B cell (primary cell): ENCODE measurements around the gene KCNJ12. TPM values are rescaled to one million over a fixed set of nuclear protein-coding genes. Genes with fewer than 3 reads are reported as not detected.

Experiments used
- ATAC-seq: fragments of 200-7000 bp; cut with Tn5 transposase; one replicate; pipeline ENCODE4 v1.10.0; 2021; ENCODE audit warnings: low read depth, mild to moderate bottlenecking, moderate number of reproducible peaks, moderate library complexity
- CTCF ChIA-PET: fragments of 350-600 bp; sonication (Branson Sonifier 250); formaldehyde crosslinking; loops from one replicate; lab custom pipeline; 2021; ENCODE audit warnings: antibody characterized with exemption, inconsistent platforms; lab: Charles Lee
- POLR2A ChIA-PET: fragments of 350-600 bp; sonication (Branson Sonifier 250); formaldehyde crosslinking; loops from one replicate; lab custom pipeline; 2021; ENCODE audit warnings: antibody characterized with exemption; lab: Charles Lee
- DNase-seq: peaks from one replicate; pipeline ENCODE4 v3.0.0; 2013
- H2AFZ ChIP-seq: 2 replicates; pipeline ENCODE4 v1.6.1; 2012; ENCODE audit warnings: mild to moderate bottlenecking, low read depth, low read length; ENCODE audit not compliant: insufficient read depth, poor library complexity, severe bottlenecking
- H3K27ac ChIP-seq, 2 donors: 1 replicate in 1 of 2; 2 replicates in 1 of 2; pipeline ENCODE4 v1.5.1; 2012 to 2013; ENCODE audit warnings: low read length in 2 of 2, mild to moderate bottlenecking in 2 of 2, moderate library complexity in 1 of 2
- H3K27me3 ChIP-seq, 4 experiments: fragments of 200-600 bp in 1 of 4; sonication (generic) in 1 of 4; replicated peaks in 1 of 4; 1 replicate in 2 of 4; 2 replicates in 2 of 4; pipeline versions ENCODE4 v1.6.1 to v1.7.0; 2013 to 2016; ENCODE audit warnings: low read length in 3 of 4, mild to moderate bottlenecking in 2 of 4, mixed read lengths in 1 of 4, moderate library complexity in 1 of 4; ENCODE audit not compliant: insufficient read depth in 4 of 4, control insufficient read depth in 3 of 4; ENCODE audit errors: control extremely low read depth in 1 of 4
- H3K36me3 ChIP-seq, 2 experiments: replicated peaks in 1 of 2; 1 replicate in 1 of 2; 2 replicates in 1 of 2; pipeline versions ENCODE4 v1.6.1 to v1.7.1; 2013; ENCODE audit warnings: low read length in 1 of 2; ENCODE audit not compliant: insufficient read depth in 2 of 2, control insufficient read depth in 1 of 2; ENCODE audit errors: control extremely low read depth in 1 of 2, extremely low read depth in 1 of 2
- H3K4me1 ChIP-seq, 2 donors: fragments of 200-600 bp in 1 of 2; sonication (generic) in 1 of 2; 1 replicate in 1 of 2; 2 replicates in 1 of 2; pipeline versions ENCODE4 v1.5.1 to v1.6.1; 2013 to 2017; ENCODE audit warnings: low read length in 2 of 2; ENCODE audit not compliant: control insufficient read depth in 2 of 2, insufficient read depth in 2 of 2
- H3K4me2 ChIP-seq: replicated peaks from 2 replicates; pipeline ENCODE3; 2012; ENCODE audit warnings: mild to moderate bottlenecking, low read depth, low read length; ENCODE audit not compliant: poor library complexity, severe bottlenecking
- H3K4me3 ChIP-seq, 5 experiments: fragments of 200-600 bp in 1 of 5; sonication (generic) in 1 of 5; 1 replicate in 3 of 5; 2 replicates in 2 of 5; pipeline versions ENCODE4 v1.5.1 to v1.7.0; 2011 to 2016; ENCODE audit warnings: low read length in 4 of 5, mild to moderate bottlenecking in 4 of 5, low read depth in 2 of 5, control low read depth in 1 of 5, moderate library complexity in 1 of 5; ENCODE audit not compliant: insufficient read depth in 1 of 5; ENCODE audit errors: control extremely low read depth in 1 of 5, extremely low read depth in 1 of 5
- H3K79me2 ChIP-seq: fragments of 200-600 bp; sonication (generic); one replicate; pipeline ENCODE4 v1.6.0; 2016; ENCODE audit warnings: low read length; ENCODE audit not compliant: control insufficient read depth, insufficient read depth
- H3K9ac ChIP-seq: fragments of 200-600 bp; sonication (generic); 2 replicates; pipeline ENCODE4 v1.6.1; 2017; ENCODE audit warnings: mild to moderate bottlenecking, low read length, moderate library complexity
- H3K9me3 ChIP-seq, 3 donors: one replicate each; pipeline versions ENCODE4 v1.6.1 to v1.7.1; 2013; ENCODE audit warnings: low read length in 2 of 3; ENCODE audit not compliant: control insufficient read depth in 2 of 3, insufficient read depth in 1 of 3; ENCODE audit errors: control extremely low read depth in 1 of 3
- H4K20me1 ChIP-seq: 2 replicates; pipeline ENCODE4 v1.6.0; 2012; ENCODE audit warnings: mild to moderate bottlenecking, low read length; ENCODE audit not compliant: insufficient read depth, control insufficient read depth, poor library complexity, severe bottlenecking
- H3K27ac Mint-ChIP-seq: one replicate; pipeline ENCODE4 v1.8.0; 2021; ENCODE audit warnings: mixed read lengths
- H3K27me3 Mint-ChIP-seq: one replicate; pipeline ENCODE4 v1.8.0; 2021; ENCODE audit warnings: mixed read lengths
- H3K4me1 Mint-ChIP-seq: one replicate; pipeline ENCODE4 v1.8.0; 2021; ENCODE audit warnings: mixed read lengths
- H3K4me3 Mint-ChIP-seq: one replicate; pipeline ENCODE4 v1.8.0; 2021; ENCODE audit warnings: mixed read lengths
- H3K9me3 Mint-ChIP-seq: one replicate; pipeline ENCODE4 v1.8.0; 2022; ENCODE audit warnings: mixed read lengths; ENCODE audit not compliant: insufficient read depth
- EZH2 ChIP-seq: IDR thresholded peaks from 2 replicates; pipeline ENCODE4 v1.6.1; 2012; ENCODE audit warnings: borderline replicate concordance, low read depth, mild to moderate bottlenecking, moderate library complexity, low read length; ENCODE audit not compliant: insufficient read depth, poor library complexity, severe bottlenecking
- WGBS: methylation state at CpG from one replicate; pipeline ENCODE4 v1.1.5; 2013; ENCODE audit warnings: missing lambda C conversion rate; ENCODE audit not compliant: insufficient coverage; 5-methylcytosine and 5-hydroxymethylcytosine counted together
- intact Hi-C: fragments of 100-400 bp; cut with micrococcal nuclease; formaldehyde crosslinking; loops from one replicate; pipeline ENCODE4 v1.10.0; 2022
- polyA plus RNA-seq: library from polyadenylated mRNA; depleted of rRNA; stranded (reverse); fragments of >200 nt; gene quantifications from 2 replicates; pipeline ENCODE4 v1.2.3, GENCODE V29; 2012
- total RNA-seq, 2 donors: library from RNA; stranded (reverse); fragments of 120-200 nt in 1 of 2; gene quantifications; 1 replicate in 1 of 2; 2 replicates in 1 of 2; pipeline versions ENCODE4 v1.2.3 to v1.2.4, GENCODE V29; 2013 to 2022
- TF ChIP-seq, protein P1 (sequence below): fragments of 200-600 bp; IDR thresholded peaks from one replicate; pipeline ENCODE4 v1.8.0; 2022; ENCODE audit warnings: antibody characterized with exemption, mild to moderate bottlenecking

The KCNJ12 gene
- total and polyA plus RNA-seq, 2 donors (not counting 1 experiment from before 2014, with no cell fraction given), result not detected

DNA sequence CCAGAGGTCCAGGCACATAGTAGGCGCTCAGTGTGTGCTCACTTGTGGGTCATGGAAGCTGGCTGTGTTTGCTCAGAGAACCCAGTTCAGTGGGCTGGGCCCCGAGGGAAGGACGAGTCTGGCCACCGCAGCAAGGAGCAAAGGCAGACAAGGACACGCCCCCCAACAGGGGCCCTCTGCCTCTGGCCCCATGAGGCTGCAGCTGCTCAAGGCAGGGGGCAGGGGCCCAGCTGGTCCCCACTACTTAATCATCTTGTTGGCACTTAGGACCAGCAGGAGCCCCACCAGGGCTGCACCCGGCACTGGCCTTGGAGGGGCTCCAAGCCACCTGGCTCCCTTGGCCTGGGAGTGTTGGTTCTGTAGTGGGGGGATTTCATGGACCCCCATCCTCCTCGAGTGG, 16.1 kb downstream of the KCNJ12 start:
- Mint-ChIP-seq H3K4me3 (no peak overlapping the region), H3K27me3 (peaks cover 13% of the 10 kb centered on the region), H3K9me3 (no peaks in the 10 kb centered on the region), H3K4me1 (no peaks in the 10 kb centered on the region), H3K27ac (no peak overlapping the region)
- no peak overlapping the region for H2AFZ ChIP-seq
- WGBS, result 49% methylated on average over 7 of the region's 7 CpGs
- H3K4me3 ChIP-seq, result no peak overlapping the region
- H3K4me2 ChIP-seq, result no peak overlapping the region
- ATAC-seq (no peak), DNase-seq (no peak)
- H3K27ac ChIP-seq, result no peak overlapping the region
- H3K9ac ChIP-seq, result no peak overlapping the region
- no peaks in the 10 kb centered on the region for H3K79me2 ChIP-seq
- CTCF ChIA-PET, result no interaction called here
- H3K27me3 ChIP-seq, result no peaks in the 10 kb centered on the region
- no peaks in the 10 kb centered on the region for H4K20me1 ChIP-seq
- intact Hi-C loops, result no loop called here
- no peaks in the 10 kb centered on the region for H3K4me1 ChIP-seq
- TF ChIP-seq EZH2, result no peak
- TF ChIP-seq, protein P1, sequence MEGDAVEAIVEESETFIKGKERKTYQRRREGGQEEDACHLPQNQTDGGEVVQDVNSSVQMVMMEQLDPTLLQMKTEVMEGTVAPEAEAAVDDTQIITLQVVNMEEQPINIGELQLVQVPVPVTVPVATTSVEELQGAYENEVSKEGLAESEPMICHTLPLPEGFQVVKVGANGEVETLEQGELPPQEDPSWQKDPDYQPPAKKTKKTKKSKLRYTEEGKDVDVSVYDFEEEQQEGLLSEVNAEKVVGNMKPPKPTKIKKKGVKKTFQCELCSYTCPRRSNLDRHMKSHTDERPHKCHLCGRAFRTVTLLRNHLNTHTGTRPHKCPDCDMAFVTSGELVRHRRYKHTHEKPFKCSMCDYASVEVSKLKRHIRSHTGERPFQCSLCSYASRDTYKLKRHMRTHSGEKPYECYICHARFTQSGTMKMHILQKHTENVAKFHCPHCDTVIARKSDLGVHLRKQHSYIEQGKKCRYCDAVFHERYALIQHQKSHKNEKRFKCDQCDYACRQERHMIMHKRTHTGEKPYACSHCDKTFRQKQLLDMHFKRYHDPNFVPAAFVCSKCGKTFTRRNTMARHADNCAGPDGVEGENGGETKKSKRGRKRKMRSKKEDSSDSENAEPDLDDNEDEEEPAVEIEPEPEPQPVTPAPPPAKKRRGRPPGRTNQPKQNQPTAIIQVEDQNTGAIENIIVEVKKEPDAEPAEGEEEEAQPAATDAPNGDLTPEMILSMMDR, result no peak
- POLR2A ChIA-PET, result no interaction called here
- no peaks in the 10 kb centered on the region for H3K36me3 ChIP-seq
- no peaks in the 10 kb centered on the region for H3K9me3 ChIP-seq

DNA sequence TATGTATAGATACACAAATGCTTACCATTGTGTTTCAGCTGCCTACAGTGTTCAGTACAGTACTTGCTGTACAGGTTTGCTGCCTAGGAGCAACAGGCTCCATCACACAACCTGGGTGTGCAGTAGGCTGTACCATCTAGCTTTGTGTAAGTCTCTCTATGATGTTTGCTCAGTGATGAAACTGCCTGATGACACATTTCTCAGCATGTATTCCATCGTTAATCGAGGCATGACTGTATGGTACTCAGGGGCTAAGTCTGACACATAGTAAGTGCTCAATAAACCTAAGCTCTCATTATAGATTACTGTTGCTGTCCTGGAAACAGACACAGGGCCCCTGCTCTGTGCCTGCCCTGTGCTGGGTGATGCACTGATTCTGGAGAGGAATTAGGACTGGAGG, 18.1 kb downstream of the KCNJ12 start:
- H3K27me3 Mint-ChIP-seq, result peaks cover 13% of the 10 kb centered on the region
- H3K4me1 ChIP-seq, result no peaks in the 10 kb centered on the region
- no peak for TF ChIP-seq EZH2
- TF ChIP-seq, protein P1, result no peak
- H3K4me1 Mint-ChIP-seq, result no peaks in the 10 kb centered on the region
- no peak for DNase-seq
- no peak overlapping the region for H3K27ac Mint-ChIP-seq
- H3K9me3 ChIP-seq, result no peaks in the 10 kb centered on the region
- no peaks in the 10 kb centered on the region for H3K36me3 ChIP-seq
- H2AFZ ChIP-seq, result no peak overlapping the region
- H3K9ac ChIP-seq, result no peak overlapping the region
- H3K27ac ChIP-seq, result no peak overlapping the region
- H3K4me3 Mint-ChIP-seq, result no peak overlapping the region
- intact Hi-C loops, result no loop called here
- H3K4me3 ChIP-seq, result no peak overlapping the region
- H3K9me3 Mint-ChIP-seq, result no peaks in the 10 kb centered on the region
- no peak overlapping the region for H3K4me2 ChIP-seq
- no peaks in the 10 kb centered on the region for H4K20me1 ChIP-seq
- CTCF ChIA-PET, result no interaction called here
- no CpG with 5 or more reads among the region's 2 CpGs for WGBS
- H3K27me3 ChIP-seq, result no peaks in the 10 kb centered on the region
- no peak for ATAC-seq
- POLR2A ChIA-PET, result no interaction called here
- H3K79me2 ChIP-seq, result no peaks in the 10 kb centered on the region
